ENCODE data around the gene PUS10.

DNA sequence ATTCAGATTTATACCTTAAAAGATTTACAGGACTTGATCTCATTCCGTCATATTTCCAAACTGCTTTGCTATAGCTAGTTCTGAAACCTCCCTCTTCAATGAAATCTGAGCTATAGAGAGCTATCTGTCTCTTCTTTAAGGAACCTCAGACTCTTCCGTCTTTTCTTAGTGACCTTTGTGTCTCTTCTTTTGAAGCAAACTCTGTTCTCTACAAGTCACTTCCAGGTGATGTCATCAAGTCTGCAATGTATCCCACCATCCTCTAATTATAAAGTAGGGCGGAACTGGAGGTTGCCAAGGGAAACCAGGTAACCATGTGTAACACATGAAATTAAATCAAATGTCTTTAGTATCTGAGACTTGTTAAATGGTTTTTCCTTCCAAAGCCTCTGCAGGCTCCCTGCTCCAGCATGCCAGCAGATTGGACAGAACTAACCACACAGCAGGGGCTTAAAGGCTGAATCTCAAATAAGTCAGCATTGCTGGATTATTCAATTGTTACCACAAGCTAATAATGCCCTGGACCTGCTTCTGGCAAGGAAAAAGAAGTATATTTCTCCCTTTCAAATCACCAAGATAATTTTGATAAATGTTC is 41.7 kb downstream of the PUS10 start:
- TF ChIP-seq, protein P1, sequence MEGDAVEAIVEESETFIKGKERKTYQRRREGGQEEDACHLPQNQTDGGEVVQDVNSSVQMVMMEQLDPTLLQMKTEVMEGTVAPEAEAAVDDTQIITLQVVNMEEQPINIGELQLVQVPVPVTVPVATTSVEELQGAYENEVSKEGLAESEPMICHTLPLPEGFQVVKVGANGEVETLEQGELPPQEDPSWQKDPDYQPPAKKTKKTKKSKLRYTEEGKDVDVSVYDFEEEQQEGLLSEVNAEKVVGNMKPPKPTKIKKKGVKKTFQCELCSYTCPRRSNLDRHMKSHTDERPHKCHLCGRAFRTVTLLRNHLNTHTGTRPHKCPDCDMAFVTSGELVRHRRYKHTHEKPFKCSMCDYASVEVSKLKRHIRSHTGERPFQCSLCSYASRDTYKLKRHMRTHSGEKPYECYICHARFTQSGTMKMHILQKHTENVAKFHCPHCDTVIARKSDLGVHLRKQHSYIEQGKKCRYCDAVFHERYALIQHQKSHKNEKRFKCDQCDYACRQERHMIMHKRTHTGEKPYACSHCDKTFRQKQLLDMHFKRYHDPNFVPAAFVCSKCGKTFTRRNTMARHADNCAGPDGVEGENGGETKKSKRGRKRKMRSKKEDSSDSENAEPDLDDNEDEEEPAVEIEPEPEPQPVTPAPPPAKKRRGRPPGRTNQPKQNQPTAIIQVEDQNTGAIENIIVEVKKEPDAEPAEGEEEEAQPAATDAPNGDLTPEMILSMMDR (IDR thresholded peaks at IDR 0.05): no peak
- TF ChIP-seq, protein P2, sequence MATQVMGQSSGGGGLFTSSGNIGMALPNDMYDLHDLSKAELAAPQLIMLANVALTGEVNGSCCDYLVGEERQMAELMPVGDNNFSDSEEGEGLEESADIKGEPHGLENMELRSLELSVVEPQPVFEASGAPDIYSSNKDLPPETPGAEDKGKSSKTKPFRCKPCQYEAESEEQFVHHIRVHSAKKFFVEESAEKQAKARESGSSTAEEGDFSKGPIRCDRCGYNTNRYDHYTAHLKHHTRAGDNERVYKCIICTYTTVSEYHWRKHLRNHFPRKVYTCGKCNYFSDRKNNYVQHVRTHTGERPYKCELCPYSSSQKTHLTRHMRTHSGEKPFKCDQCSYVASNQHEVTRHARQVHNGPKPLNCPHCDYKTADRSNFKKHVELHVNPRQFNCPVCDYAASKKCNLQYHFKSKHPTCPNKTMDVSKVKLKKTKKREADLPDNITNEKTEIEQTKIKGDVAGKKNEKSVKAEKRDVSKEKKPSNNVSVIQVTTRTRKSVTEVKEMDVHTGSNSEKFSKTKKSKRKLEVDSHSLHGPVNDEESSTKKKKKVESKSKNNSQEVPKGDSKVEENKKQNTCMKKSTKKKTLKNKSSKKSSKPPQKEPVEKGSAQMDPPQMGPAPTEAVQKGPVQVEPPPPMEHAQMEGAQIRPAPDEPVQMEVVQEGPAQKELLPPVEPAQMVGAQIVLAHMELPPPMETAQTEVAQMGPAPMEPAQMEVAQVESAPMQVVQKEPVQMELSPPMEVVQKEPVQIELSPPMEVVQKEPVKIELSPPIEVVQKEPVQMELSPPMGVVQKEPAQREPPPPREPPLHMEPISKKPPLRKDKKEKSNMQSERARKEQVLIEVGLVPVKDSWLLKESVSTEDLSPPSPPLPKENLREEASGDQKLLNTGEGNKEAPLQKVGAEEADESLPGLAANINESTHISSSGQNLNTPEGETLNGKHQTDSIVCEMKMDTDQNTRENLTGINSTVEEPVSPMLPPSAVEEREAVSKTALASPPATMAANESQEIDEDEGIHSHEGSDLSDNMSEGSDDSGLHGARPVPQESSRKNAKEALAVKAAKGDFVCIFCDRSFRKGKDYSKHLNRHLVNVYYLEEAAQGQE (IDR thresholded peaks at IDR 0.05; ENCODE audit: insufficient read depth in 1 of 2, low read depth in 2 of 2, low read length in 1 of 2): no peak
- TF ChIP-seq POLR2AphosphoS5 (IDR thresholded peaks at IDR 0.05; ENCODE audit: low read depth, low read length): no peak
